K562 (cell line): ENCODE measurements around the gene OMA1. TPM values are rescaled to one million over a fixed set of nuclear protein-coding genes. Genes with fewer than 3 reads are reported as not detected.
A peak's percentile ranks its signal among the peaks of the same experiment; 100 is the strongest.

ENCODE experiments used
- CHAMP1 ChIP-seq: fragments of 450-650 bp; IDR thresholded peaks from 2 replicates; pipeline ENCODE4 v1.6.1; 2016; ENCODE audit warnings: mild to moderate bottlenecking
- ETS1 ChIP-seq: conservative IDR thresholded peaks from 2 replicates; pipeline ENCODE4 v1.6.1; 2011; ENCODE audit warnings: low read depth, mild to moderate bottlenecking, low read length; ENCODE audit not compliant: control insufficient read depth
- FOXA1 ChIP-seq: fragments of 450-650 bp; IDR thresholded peaks from 2 replicates; pipeline ENCODE4 v1.6.1; 2016; ENCODE audit warnings: mild to moderate bottlenecking, borderline replicate concordance
- HNRNPLL ChIP-seq: fragments of 200-400 bp; formaldehyde crosslinking; IDR thresholded peaks from 2 replicates; pipeline ENCODE4 v1.6.1; 2017; ENCODE audit warnings: low read length, low read depth, mild to moderate bottlenecking; ENCODE audit not compliant: poor library complexity, severe bottlenecking
- HOMEZ ChIP-seq: fragments of 250-450 bp; sonication (Bioruptor Pico); IDR thresholded peaks from 2 replicates; pipeline ENCODE4 v1.4.0; 2020; ENCODE audit warnings: mild to moderate bottlenecking, moderate library complexity
- KAT2B ChIP-seq: IDR thresholded peaks from one replicate; pipeline ENCODE4 v1.6.1; 2012; ENCODE audit warnings: low read depth, mild to moderate bottlenecking, control low read depth, inconsistent platforms, low read length, moderate library complexity
- MAX ChIP-seq: sonication (generic); formaldehyde crosslinking; IDR thresholded peaks from 2 replicates; pipeline ENCODE4 v1.9.0; 2022; ENCODE audit warnings: mild to moderate bottlenecking, missing genetic modification reagents
- MNT ChIP-seq, 2 experiments: fragments of 450-650 bp; conservative IDR thresholded peaks; 2 replicates each; pipeline ENCODE4 v1.6.1; 2017; ENCODE audit warnings: mild to moderate bottlenecking in 2 of 2, moderate library complexity in 2 of 2
- NCOA1 ChIP-seq: fragments of 450-650 bp; IDR thresholded peaks from 2 replicates; pipeline ENCODE4 v1.6.1; 2016; ENCODE audit warnings: low read depth
- PHF8 ChIP-seq: fragments of 200-600 bp; sonication (generic); IDR thresholded peaks from 2 replicates; pipeline ENCODE4 v1.6.1; 2012; ENCODE audit warnings: mixed run types, mild to moderate bottlenecking, inconsistent platforms, low read length, moderate library complexity, borderline replicate concordance
- POU5F1 ChIP-seq: fragments of 150-350 bp; IDR thresholded peaks from 2 replicates; pipeline ENCODE4 v1.6.1; 2014; ENCODE audit warnings: borderline replicate concordance, low read length, low read depth, mild to moderate bottlenecking; ENCODE audit not compliant: partially characterized antibody
- SIN3B ChIP-seq: fragments of 450-650 bp; IDR thresholded peaks from 2 replicates; pipeline ENCODE4 v1.6.1; 2017; ENCODE audit warnings: low read depth, mild to moderate bottlenecking, moderate library complexity
- SUPT5H ChIP-seq: fragments of 450-650 bp; IDR thresholded peaks from 2 replicates; pipeline ENCODE4 v1.6.1; 2016
- TCF3 ChIP-seq: sonication (generic); formaldehyde crosslinking; IDR thresholded peaks from 2 replicates; pipeline ENCODE4 v1.4.0; 2020; ENCODE audit warnings: mild to moderate bottlenecking, missing genetic modification reagents
- ZBTB2 ChIP-seq: fragments of 450-650 bp; IDR thresholded peaks from 2 replicates; pipeline ENCODE4 v1.6.1; 2016; ENCODE audit warnings: antibody characterized with exemption
- ZNF143 ChIP-seq: sonication (generic); formaldehyde crosslinking; IDR thresholded peaks from 2 replicates; pipeline ENCODE4 v1.9.0; 2022; ENCODE audit warnings: mild to moderate bottlenecking, missing genetic modification reagents
- ZNF197 ChIP-seq: fragments of 200-800 bp; sonication (Bioruptor generic); IDR thresholded peaks from 2 replicates; pipeline ENCODE4 v1.6.1; 2016; ENCODE audit warnings: low read depth, missing genetic modification characterization, missing compliant biosample characterization
- polyA plus RNA-seq, 8 experiments: library from polyadenylated mRNA; depleted of rRNA in 4 of 8; stranded (reverse) in 5 of 8; unstranded in 3 of 8; fragments of >200 nt; fragmentation: Nextera tagmentation in 2 of 8; fragmentation: Illumina TruSeq in 1 of 8; extraction: Ambion mirVana in 2 of 8; extraction: Trizol in 1 of 8; gene quantifications; 2 replicates each; pipeline versions ENCODE4 v1.2.1 to v1.2.3, GENCODE V29; 2011 to 2014; ENCODE audit warnings: inconsistent platforms in 1 of 8, missing spikeins in 1 of 8
- total RNA-seq, 7 experiments: library from RNA; depleted of rRNA in 6 of 7; stranded (reverse); fragments of >200 nt in 6 of 7; fragmentation: Illumina TruSeq in 2 of 7; extraction: Trizol in 2 of 7; gene quantifications; 2 replicates each; pipeline versions ENCODE4 v1.2.1 to v1.2.3, GENCODE V29; 2011 to 2021; ENCODE audit warnings: low replicate concordance in 1 of 7

OMA1 gene
- total and polyA plus RNA-seq, 9 of the 15 experiments (the other 6 are each of a cell fraction or from before 2014, with no cell fraction given): 16.6 to 51.5 (median 33.5) TPM

GRCh38 chr1:58546520-58547308 is at the start of gene OMA1 (continued):
- TF ChIP-seq CHAMP1 (peak; percentile 41; the same call in 1 of the 2 replicates), KAT2B (no peak), HOMEZ (CRISPR knock-in tag) (no peak), FOXA1 (no peak), POU5F1 (peak; percentile 29), HNRNPLL (peak; percentile 34), NCOA1 (no peak), TCF3 (CRISPR knock-in tag) (peak; percentile 32; the same call in 1 of the 2 replicates), MNT (conservative IDR thresholded peaks at IDR 0.05) (peak in 1 of 2 experiments; percentile 48; a peak in 2 of 4 replicates), PHF8 (peak; percentile 84), ETS1 (0 out of 2 replicates have a peak, but pooled peaks have one; percentile 5), SIN3B (no peak), MAX (CRISPR knock-in tag) (0 out of 2 replicates have a peak, but pooled peaks have one; percentile 10), ZNF143 (CRISPR knock-in tag) (peak; percentile 80), ZNF197 (CRISPR knock-in tag) (peak; percentile 46; the same call in 1 of the 2 replicates), ZBTB2 (peak; percentile 85), SUPT5H (peak; percentile 86)
